Activated CD8-positive, alpha-beta T cell treated with anti-CD3 and anti-CD28 coated beads for 36 hours (primary cell): ENCODE measurements around the gene ATF7. TPM values are rescaled to one million over a fixed set of nuclear protein-coding genes. Genes with fewer than 3 reads are reported as not detected.

ENCODE experiments used
- ATAC-seq: fragments of 200-7000 bp; cut with Tn5 transposase; one replicate; pipeline ENCODE4 v1.10.0; 2021; ENCODE audit warnings: mild to moderate bottlenecking, moderate library complexity
- CTCF ChIA-PET: fragments of 350-600 bp; sonication (Branson Sonifier 250); formaldehyde crosslinking; loops from one replicate; lab custom pipeline; 2021; ENCODE audit warnings: antibody characterized with exemption; lab: Charles Lee
- POLR2A ChIA-PET: fragments of 350-600 bp; sonication (Branson Sonifier 250); formaldehyde crosslinking; loops from one replicate; lab custom pipeline; 2021; ENCODE audit warnings: antibody characterized with exemption; lab: Charles Lee
- DNase-seq: peaks from one replicate; pipeline ENCODE4 v3.0.0-alpha.2; 2020
- H3K27ac Mint-ChIP-seq: one replicate; pipeline ENCODE4 v1.8.0; 2021; ENCODE audit warnings: mild to moderate bottlenecking, mixed read lengths
- H3K27me3 Mint-ChIP-seq: one replicate; pipeline ENCODE4 v1.8.0; 2021; ENCODE audit warnings: mixed read lengths
- H3K36me3 Mint-ChIP-seq: one replicate; pipeline ENCODE4 v1.8.0; 2021; ENCODE audit warnings: low read depth, mixed read lengths
- H3K4me1 Mint-ChIP-seq: one replicate; pipeline ENCODE4 v1.8.0; 2021; ENCODE audit warnings: low read depth, mixed read lengths
- H3K4me3 Mint-ChIP-seq: one replicate; pipeline ENCODE4 v1.8.0; 2021; ENCODE audit warnings: mild to moderate bottlenecking, moderate library complexity, mixed read lengths
- H3K9me3 Mint-ChIP-seq: one replicate; pipeline ENCODE4 v1.8.0; 2021; ENCODE audit warnings: mixed read lengths
- intact Hi-C: fragments of 100-400 bp; cut with micrococcal nuclease; formaldehyde crosslinking; loops from one replicate; pipeline ENCODE4 v1.10.0; 2022
- total RNA-seq, 2 experiments: library from RNA; stranded (reverse); gene quantifications; one replicate each; pipeline ENCODE4 v1.2.3, GENCODE V29; 2021
- TF ChIP-seq, protein P1 (sequence below): fragments of 200-600 bp; IDR thresholded peaks from one replicate; pipeline ENCODE4 v1.8.0; 2022; ENCODE audit warnings: antibody characterized with exemption, mild to moderate bottlenecking

Gene ATF7
- total RNA-seq, 2 experiments from 2014 or later, result 22.0 to 22.6 TPM

DNA sequence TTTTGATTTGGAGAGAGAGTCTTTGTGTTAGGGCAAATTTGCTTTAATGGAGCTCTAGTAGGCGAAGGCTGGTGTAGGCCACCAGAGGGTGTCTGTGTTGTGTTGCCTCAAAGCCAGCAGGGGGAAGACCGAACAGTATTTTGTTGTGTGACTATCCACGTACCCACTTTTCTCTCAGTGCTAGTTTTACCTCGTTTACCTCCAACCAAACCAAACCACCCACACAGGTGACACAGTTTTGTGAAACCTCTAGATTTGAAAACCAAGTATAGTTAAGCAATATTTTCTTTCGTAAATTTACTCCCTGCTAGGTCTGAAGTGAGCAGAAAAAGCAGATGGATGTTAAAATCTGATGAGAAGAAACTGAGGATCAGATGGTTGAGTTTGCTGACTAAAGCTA, 82.6 kb downstream of the ATF7 start:
- DNase-seq (peak; percentile 79), ATAC-seq (peak; percentile 99)
- ChIA-PET CTCF (interaction anchor here (0.5 to 4.8 kb wide), 48 partner anchors 8 to 221 kb away, joined by 3 to 96 read pairs (median 5); partner anchors contain the start of genes ATF7 and ATP5MC2), POLR2A (interaction anchor here (0.9 to 2.6 kb wide), 3 partner anchors 48 to 133 kb away, joined by 3 to 19 read pairs (median 3); partner anchors contain the start of gene ATP5MC2)
- TF ChIP-seq, protein P1, sequence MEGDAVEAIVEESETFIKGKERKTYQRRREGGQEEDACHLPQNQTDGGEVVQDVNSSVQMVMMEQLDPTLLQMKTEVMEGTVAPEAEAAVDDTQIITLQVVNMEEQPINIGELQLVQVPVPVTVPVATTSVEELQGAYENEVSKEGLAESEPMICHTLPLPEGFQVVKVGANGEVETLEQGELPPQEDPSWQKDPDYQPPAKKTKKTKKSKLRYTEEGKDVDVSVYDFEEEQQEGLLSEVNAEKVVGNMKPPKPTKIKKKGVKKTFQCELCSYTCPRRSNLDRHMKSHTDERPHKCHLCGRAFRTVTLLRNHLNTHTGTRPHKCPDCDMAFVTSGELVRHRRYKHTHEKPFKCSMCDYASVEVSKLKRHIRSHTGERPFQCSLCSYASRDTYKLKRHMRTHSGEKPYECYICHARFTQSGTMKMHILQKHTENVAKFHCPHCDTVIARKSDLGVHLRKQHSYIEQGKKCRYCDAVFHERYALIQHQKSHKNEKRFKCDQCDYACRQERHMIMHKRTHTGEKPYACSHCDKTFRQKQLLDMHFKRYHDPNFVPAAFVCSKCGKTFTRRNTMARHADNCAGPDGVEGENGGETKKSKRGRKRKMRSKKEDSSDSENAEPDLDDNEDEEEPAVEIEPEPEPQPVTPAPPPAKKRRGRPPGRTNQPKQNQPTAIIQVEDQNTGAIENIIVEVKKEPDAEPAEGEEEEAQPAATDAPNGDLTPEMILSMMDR, result peak; percentile 87
- intact Hi-C loops, result loop anchor here (2.0 to 10.0 kb wide), 2 partner anchors 133 to 201 kb away; partner anchors contain the start of gene ATP5MC2
- peak overlapping the region; percentile 79 for H3K27ac Mint-ChIP-seq
- H3K4me3 Mint-ChIP-seq, result no peak overlapping the region
- no peaks in the 10 kb centered on the region for H3K27me3 Mint-ChIP-seq
- no peaks in the 10 kb centered on the region for H3K9me3 Mint-ChIP-seq
- H3K36me3 Mint-ChIP-seq, result peaks cover 10% of the 10 kb centered on the region
- peaks cover 16% of the 10 kb centered on the region for H3K4me1 Mint-ChIP-seq

GRCh38 chr12:53539526-53539925, 86.7 kb downstream of the ATF7 start:
- peaks cover 14% of the 10 kb centered on the region for H3K4me1 Mint-ChIP-seq
- TF ChIP-seq, protein P1, result no peak
- H3K4me3 Mint-ChIP-seq, result no peak overlapping the region
- ATAC-seq (no peak), DNase-seq (no peak)
- CTCF ChIA-PET, result interaction anchor here (0.6 to 2.6 kb wide), 5 partner anchors 9 to 203 kb away, joined by 3 to 7 read pairs (median 3); partner anchors contain the start of gene ATP5MC2
- no peaks in the 10 kb centered on the region for H3K9me3 Mint-ChIP-seq
- peaks cover 16% of the 10 kb centered on the region for H3K36me3 Mint-ChIP-seq
- H3K27ac Mint-ChIP-seq, result no peak overlapping the region
- intact Hi-C loops, result no loop called here
- H3K27me3 Mint-ChIP-seq, result no peaks in the 10 kb centered on the region
- POLR2A ChIA-PET, result interaction anchor here (1.0 to 1.4 kb wide), 2 partner anchors 56 to 138 kb away, joined by 3 read pairs; no protein-coding TSS in a partner anchor

- intact Hi-C loops, result no loop called here
- TF ChIP-seq, protein P1, result no peak
- ChIA-PET POLR2A (no interaction called here), CTCF (interaction anchor here (1.3 kb wide), 2 partner anchors 30 to 138 kb away, joined by 5 read pairs; partner anchors contain the start of gene ATP5MC2)
- H3K27ac Mint-ChIP-seq, result peak overlapping the region; percentile 9
- H3K27me3 Mint-ChIP-seq, result no peaks in the 10 kb centered on the region
- no peaks in the 10 kb centered on the region for H3K9me3 Mint-ChIP-seq
- no peak for DNase-seq
- H3K4me1 Mint-ChIP-seq, result peaks cover 3% of the 10 kb centered on the region
- H3K36me3 Mint-ChIP-seq, result peaks cover 19% of the 10 kb centered on the region
- H3K4me3 Mint-ChIP-seq, result no peak overlapping the region
- no peak for ATAC-seq
Observed at GRCh38 chr12:53538209-53538689, 87.9 kb downstream of the ATF7 start.

GRCh38 chr12:53536962-53537361, 89.2 kb downstream of the ATF7 start:
- H3K4me3 Mint-ChIP-seq, result no peak overlapping the region
- no peaks in the 10 kb centered on the region for H3K4me1 Mint-ChIP-seq
- DNase-seq (no peak), ATAC-seq (no peak)
- ChIA-PET POLR2A (interaction anchor here (0.6 kb wide), 1 partner anchor 140 kb away, joined by 3 read pairs; no protein-coding TSS in a partner anchor), CTCF (no interaction called here)
- H3K36me3 Mint-ChIP-seq, result peaks cover 25% of the 10 kb centered on the region
- TF ChIP-seq, protein P1, result no peak
- H3K27ac Mint-ChIP-seq, result no peak overlapping the region
- intact Hi-C loops, result no loop called here
- H3K9me3 Mint-ChIP-seq, result no peaks in the 10 kb centered on the region
- H3K27me3 Mint-ChIP-seq, result no peaks in the 10 kb centered on the region

DNA sequence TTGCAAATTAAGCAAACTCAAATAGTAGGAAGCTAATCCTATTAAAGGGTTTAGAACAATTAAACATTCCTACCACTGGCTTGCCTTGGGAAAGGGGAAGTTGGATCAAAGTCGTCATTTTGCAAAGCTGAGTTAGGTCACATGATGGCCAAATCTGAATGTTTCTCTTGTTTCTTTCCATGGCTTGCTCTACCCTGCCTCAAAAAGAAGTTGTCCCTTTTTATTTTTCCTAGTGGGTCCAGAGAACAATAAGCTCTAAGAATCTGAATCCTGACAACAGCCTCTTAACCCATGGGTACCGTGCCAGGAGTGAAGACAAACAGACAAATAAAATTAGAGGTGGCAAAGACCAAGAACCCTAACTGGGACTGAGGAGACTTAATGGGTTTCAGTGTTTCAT, 92.7 kb downstream of the ATF7 start:
- no peaks in the 10 kb centered on the region for H3K9me3 Mint-ChIP-seq
- DNase-seq, result no peak
- ChIA-PET POLR2A (no interaction called here), CTCF (interaction anchor here (0.7 to 1.6 kb wide), 2 partner anchors 10 to 25 kb away, joined by 3 to 10 read pairs; no protein-coding TSS in a partner anchor)
- intact Hi-C loops, result no loop called here
- ATAC-seq, result no peak
- no peak overlapping the region for H3K4me3 Mint-ChIP-seq
- no peaks in the 10 kb centered on the region for H3K27me3 Mint-ChIP-seq
- TF ChIP-seq, protein P1, result no peak
- no peaks in the 10 kb centered on the region for H3K4me1 Mint-ChIP-seq
- peaks cover 25% of the 10 kb centered on the region for H3K36me3 Mint-ChIP-seq
- H3K27ac Mint-ChIP-seq, result no peak overlapping the region
